ENCODE results near the gene MRC1.

DNA sequence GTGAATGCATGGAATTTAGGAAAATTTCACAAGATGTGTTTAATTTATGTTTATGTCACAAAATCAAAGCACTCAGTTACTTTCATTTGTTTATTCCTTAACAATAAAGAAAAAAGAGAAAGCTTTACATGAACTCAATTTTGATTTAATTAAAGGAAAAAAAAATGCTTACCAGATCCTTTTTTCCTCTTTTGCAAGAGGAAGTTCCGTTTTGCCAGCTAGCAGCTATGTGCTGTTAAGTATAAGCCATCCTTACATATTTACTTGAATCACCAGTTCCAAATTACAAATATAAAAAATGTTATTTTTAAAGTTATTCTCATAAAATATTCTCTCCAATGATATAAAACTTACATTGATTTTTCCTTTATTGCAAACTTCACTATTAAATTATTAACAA is 12.7 kb downstream of the MRC1 start:
- TF ChIP-seq, protein P1, sequence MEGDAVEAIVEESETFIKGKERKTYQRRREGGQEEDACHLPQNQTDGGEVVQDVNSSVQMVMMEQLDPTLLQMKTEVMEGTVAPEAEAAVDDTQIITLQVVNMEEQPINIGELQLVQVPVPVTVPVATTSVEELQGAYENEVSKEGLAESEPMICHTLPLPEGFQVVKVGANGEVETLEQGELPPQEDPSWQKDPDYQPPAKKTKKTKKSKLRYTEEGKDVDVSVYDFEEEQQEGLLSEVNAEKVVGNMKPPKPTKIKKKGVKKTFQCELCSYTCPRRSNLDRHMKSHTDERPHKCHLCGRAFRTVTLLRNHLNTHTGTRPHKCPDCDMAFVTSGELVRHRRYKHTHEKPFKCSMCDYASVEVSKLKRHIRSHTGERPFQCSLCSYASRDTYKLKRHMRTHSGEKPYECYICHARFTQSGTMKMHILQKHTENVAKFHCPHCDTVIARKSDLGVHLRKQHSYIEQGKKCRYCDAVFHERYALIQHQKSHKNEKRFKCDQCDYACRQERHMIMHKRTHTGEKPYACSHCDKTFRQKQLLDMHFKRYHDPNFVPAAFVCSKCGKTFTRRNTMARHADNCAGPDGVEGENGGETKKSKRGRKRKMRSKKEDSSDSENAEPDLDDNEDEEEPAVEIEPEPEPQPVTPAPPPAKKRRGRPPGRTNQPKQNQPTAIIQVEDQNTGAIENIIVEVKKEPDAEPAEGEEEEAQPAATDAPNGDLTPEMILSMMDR (optimal IDR thresholded peaks at IDR 0.05 in 1 of 3, IDR thresholded peaks at IDR 0.05 in 1 of 3, conservative IDR thresholded peaks at IDR 0.05 in 1 of 3; ENCODE audit: extremely low read depth in 1 of 3, insufficient read depth in 2 of 3, low read length in 3 of 3): no peak
- no peak for TF ChIP-seq EZH2 (IDR thresholded peaks at IDR 0.05; ENCODE audit: low read length)
